C4-2B (cell line): ENCODE data around the gene KLK5.

Experiments
- ZFX ChIP-seq: fragments of 450-650 bp; IDR thresholded peaks from 2 replicates; pipeline ENCODE4 v1.6.1; 2017
- TF ChIP-seq, protein P1 (sequence below): fragments of 450-650 bp; conservative IDR thresholded peaks from 2 replicates; pipeline ENCODE4 v1.5.1; 2017; ENCODE audit warnings: mild to moderate bottlenecking

DNA sequence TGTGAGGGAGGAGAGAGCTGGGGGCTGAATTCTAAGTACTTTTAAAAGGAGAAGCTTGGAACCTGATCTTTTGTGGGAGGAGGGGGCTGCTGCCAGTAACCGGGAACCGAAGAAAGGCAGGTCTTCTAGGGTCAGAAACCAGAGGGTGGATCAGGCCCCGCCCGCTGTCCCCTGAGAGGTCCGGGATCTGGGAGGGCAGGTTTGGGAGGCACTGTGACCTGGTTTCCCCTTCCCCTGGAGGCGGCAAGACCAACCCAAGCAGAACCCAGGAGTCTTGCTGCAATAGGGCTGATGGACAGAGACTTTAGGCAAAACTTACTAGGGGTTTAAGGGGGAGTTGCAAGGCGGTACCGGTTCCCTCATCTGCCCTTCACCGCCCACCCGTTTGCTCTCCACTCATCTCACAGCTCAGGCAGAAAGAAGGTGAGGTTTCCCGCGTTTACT, 49.3 kb upstream of the KLK5 start:
- TF ChIP-seq, protein P1, sequence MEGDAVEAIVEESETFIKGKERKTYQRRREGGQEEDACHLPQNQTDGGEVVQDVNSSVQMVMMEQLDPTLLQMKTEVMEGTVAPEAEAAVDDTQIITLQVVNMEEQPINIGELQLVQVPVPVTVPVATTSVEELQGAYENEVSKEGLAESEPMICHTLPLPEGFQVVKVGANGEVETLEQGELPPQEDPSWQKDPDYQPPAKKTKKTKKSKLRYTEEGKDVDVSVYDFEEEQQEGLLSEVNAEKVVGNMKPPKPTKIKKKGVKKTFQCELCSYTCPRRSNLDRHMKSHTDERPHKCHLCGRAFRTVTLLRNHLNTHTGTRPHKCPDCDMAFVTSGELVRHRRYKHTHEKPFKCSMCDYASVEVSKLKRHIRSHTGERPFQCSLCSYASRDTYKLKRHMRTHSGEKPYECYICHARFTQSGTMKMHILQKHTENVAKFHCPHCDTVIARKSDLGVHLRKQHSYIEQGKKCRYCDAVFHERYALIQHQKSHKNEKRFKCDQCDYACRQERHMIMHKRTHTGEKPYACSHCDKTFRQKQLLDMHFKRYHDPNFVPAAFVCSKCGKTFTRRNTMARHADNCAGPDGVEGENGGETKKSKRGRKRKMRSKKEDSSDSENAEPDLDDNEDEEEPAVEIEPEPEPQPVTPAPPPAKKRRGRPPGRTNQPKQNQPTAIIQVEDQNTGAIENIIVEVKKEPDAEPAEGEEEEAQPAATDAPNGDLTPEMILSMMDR, result no peak
- no peak for TF ChIP-seq ZFX
